Neural cell (in vitro differentiated cells): ENCODE measurements around the gene NFKBIL1.

Experiments used
- CTCF ChIP-seq: fragments of 450-650 bp; IDR thresholded peaks from 2 replicates; pipeline ENCODE4 v1.5.1; 2014; ENCODE audit warnings: antibody characterized with exemption, mild to moderate bottlenecking, moderate library complexity; ENCODE audit not compliant: poor library complexity, severe bottlenecking
- EP300 ChIP-seq: fragments of 450-650 bp; conservative IDR thresholded peaks from 2 replicates; pipeline ENCODE4 v1.6.1; 2014; ENCODE audit warnings: antibody characterized with exemption, mild to moderate bottlenecking, moderate library complexity; ENCODE audit not compliant: poor library complexity, severe bottlenecking
- EZH2 ChIP-seq: fragments of 200-600, 300-800 bp; shearing (Covaris generic), sonication (generic); IDR thresholded peaks from 2 replicates; pipeline ENCODE4 v1.6.1; 2014; ENCODE audit warnings: antibody characterized with exemption, low read length, borderline replicate concordance, mild to moderate bottlenecking; ENCODE audit not compliant: insufficient read depth, poor library complexity, severe bottlenecking
- MXI1 ChIP-seq: fragments of 450-650 bp; conservative IDR thresholded peaks from 2 replicates; pipeline ENCODE4 v1.6.1; 2014; ENCODE audit warnings: antibody characterized with exemption, mild to moderate bottlenecking; ENCODE audit not compliant: poor library complexity, severe bottlenecking
- POLR2AphosphoS5 ChIP-seq: IDR thresholded peaks from 2 replicates; pipeline ENCODE4 v1.6.1; 2012
- RAD21 ChIP-seq: fragments of 450-650 bp; conservative IDR thresholded peaks from 2 replicates; pipeline ENCODE4 v1.6.1; 2014; ENCODE audit warnings: antibody characterized with exemption, mild to moderate bottlenecking, moderate library complexity
- REST ChIP-seq: IDR thresholded peaks from 2 replicates; pipeline ENCODE4 v1.6.1; 2012; ENCODE audit warnings: borderline replicate concordance
- SMC3 ChIP-seq: fragments of 450-650 bp; conservative IDR thresholded peaks from 2 replicates; pipeline ENCODE4 v1.6.1; 2014; ENCODE audit warnings: antibody characterized with exemption, mild to moderate bottlenecking, moderate library complexity; ENCODE audit not compliant: poor library complexity
- TAF1 ChIP-seq: IDR thresholded peaks from 2 replicates; pipeline ENCODE4 v1.6.1; 2012; ENCODE audit warnings: low read depth

- TF ChIP-seq POLR2AphosphoS5 (no peak), EZH2 (no peak), CTCF (no peak), RAD21 (no peak), REST (no peak), EP300 (no peak), TAF1 (no peak), SMC3 (no peak), MXI1 (no peak)
Observed at GRCh38 chr6:31525553-31525931, 21.9 kb upstream of the NFKBIL1 start.
